ENCODE results near the gene NAPB.

Gene NAPB

GRCh38 chr20:23413862-23414422 is 7.3 kb downstream of the NAPB start:
- no peak for TF ChIP-seq CTCF (IDR thresholded peaks at IDR 0.05; ENCODE audit: extremely low read depth, missing control alignments)
- DNase-seq (ENCODE audit: low spot score): no peak

GRCh38 chr20:23412026-23412425 is 9.3 kb downstream of the NAPB start:
- no peak for TF ChIP-seq CTCF (IDR thresholded peaks at IDR 0.05; ENCODE audit: extremely low read depth, missing control alignments)
- DNase-seq (ENCODE audit: low spot score): no peak

- TF ChIP-seq CTCF (IDR thresholded peaks at IDR 0.05; ENCODE audit: extremely low read depth, missing control alignments): no peak
- DNase-seq (ENCODE audit: low spot score): no peak
Observed at GRCh38 chr20:23410916-23411695, 10.2 kb downstream of the NAPB start.

GRCh38 chr20:23409800-23410199 is 11.5 kb downstream of the NAPB start:
- no peak for DNase-seq (ENCODE audit: low spot score)
- TF ChIP-seq CTCF (IDR thresholded peaks at IDR 0.05; ENCODE audit: extremely low read depth, missing control alignments): no peak

- TF ChIP-seq CTCF (IDR thresholded peaks at IDR 0.05; ENCODE audit: extremely low read depth, missing control alignments): no peak
- no peak for DNase-seq (ENCODE audit: low spot score)
Observed at GRCh38 chr20:23408957-23409356, 12.3 kb downstream of the NAPB start.

- DNase-seq (ENCODE audit: low spot score): peak; percentile 48
- no peak for TF ChIP-seq CTCF (IDR thresholded peaks at IDR 0.05; ENCODE audit: extremely low read depth, missing control alignments)
Observed at GRCh38 chr20:23407781-23408464, 13.4 kb downstream of the NAPB start.

- no peak for TF ChIP-seq CTCF (IDR thresholded peaks at IDR 0.05; ENCODE audit: extremely low read depth, missing control alignments)
- no peak for DNase-seq (ENCODE audit: low spot score)
Observed at GRCh38 chr20:23406880-23407279, 14.4 kb downstream of the NAPB start.
